Activated CD4-positive, alpha-beta T cell treated with anti-CD3 and anti-CD28 coated beads, Interleukin-2, Interleukin-6, amounts not matched to agents 100 ng/mL and 50 ng/mL, durations not matched to agents 16 hours and 8 hours (primary cell): Measurements from ENCODE around the gene UBA52.

Experiments
- DNase-seq: peaks from one replicate; pipeline ENCODE4 v3.0.0-alpha.2; 2020

The UBA52 gene

GRCh38 chr19:18608805-18609716, 37.4 kb downstream of the UBA52 start:
- DNase-seq, result no peak

DNA sequence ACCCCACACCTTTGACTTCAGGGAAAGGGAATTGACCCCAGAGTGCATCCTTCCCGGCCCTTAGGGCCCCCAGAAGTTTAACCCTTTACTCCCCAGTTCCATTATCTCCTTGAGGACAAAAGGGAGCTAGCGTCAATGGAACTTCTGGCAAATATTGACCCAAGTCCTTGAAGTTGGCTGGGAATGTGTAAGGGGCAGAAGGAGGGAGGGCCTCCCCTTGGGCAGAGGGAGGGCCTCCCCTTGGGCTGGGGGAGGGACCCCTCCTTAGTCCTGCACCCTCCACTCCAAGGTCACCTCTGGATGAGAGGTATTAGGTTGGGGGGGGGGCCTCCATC, 38.0 kb downstream of the UBA52 start:
- no peak for DNase-seq

DNA sequence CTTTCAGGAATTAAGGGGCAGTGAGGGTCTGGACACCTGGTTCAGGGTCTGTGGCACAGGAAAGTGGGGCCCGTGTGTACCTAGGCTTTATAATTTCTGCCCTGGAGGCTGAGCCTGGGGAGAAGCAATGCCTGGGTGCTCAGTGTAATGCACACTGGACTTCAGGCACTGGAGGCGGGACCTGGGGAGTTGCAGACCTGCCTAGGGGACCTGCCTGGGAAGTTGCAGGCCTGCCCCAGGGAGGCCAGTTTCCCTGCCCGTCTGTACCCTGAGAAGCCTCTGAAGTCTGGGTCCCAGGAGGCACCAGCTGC, 38.5 kb downstream of the UBA52 start:
- DNase-seq, result no peak

- DNase-seq, result no peak
Measured at GRCh38 chr19:18610556-18611326, 39.1 kb downstream of the UBA52 start.

GRCh38 chr19:18611327-18612050, 39.8 kb downstream of the UBA52 start:
- no peak for DNase-seq

DNA sequence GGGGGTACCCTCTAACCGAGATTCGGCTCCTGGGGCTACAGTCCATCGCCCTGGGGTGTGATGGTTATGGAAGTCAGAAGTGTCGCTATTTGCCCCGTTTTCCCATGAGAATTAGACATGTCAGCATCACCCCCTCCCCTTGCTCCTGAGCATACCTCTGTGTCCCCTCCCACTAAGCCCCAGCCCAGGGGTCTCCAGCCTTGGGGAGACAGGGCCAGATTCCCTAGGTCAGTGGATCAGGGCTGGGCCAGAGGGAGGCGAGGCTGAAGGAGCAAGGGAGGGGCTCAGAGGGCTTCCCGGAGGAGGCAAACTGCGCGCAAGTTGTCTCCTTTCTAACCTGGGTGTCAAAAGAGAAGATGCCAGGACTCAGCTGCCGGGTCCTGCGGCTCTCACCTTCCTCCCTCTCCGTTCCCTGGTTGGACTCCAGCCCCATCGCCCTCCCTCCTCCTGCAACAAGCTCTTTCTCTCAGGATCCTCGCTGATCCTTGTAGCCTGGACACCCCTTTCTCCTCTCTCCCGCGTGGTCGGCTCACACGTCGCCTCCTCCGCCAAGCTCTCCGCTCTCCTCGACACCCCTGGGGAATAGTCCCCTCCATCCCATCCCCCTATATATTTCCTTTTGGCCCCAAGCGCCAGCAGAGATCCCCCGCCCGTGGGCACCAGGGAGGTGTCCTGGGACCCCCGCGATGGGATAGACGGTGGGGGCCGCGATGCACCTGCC, 40.6 kb downstream of the UBA52 start:
- DNase-seq, result no peak

GRCh38 chr19:18612772-18613588, 41.3 kb downstream of the UBA52 start, which contains the start of gene TMEM59L:
TSS of gene TMEM59L (plus strand) at chr19:18612870. CDS start at chr19:18612959, 89 bp downstream.
- DNase-seq, result no peak

DNA sequence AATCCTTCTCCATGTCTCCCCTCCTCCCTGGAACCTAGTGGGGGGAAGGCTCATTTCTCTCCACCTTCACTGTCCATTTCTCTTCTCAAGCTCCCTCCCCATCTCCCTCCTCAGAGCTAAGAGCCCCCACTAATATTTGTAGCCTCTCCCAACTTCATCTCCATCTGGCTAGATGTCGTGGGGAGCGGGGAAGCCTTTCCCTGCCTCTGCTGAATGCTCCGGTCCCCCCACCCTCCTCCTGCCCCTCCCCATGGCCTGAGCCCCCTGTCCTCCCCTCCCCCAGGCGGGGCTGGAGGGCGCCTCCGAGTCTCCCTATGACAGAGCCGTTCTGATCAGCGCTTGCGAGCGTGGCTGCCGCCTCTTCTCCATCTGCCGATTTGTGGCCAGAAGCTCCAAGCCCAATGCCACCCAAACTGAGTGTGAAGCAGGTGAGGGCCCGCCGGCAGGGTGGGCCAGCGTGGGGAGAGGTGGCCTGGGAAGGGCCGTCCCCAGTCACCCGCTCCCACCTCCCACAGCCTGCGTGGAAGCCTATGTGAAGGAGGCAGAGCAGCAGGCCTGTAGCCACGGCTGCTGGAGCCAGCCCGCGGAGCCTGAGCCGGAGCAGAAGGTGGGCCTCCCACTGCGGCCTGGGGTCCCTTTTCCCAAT, 42.1 kb downstream of the UBA52 start:
- no peak for DNase-seq

DNA sequence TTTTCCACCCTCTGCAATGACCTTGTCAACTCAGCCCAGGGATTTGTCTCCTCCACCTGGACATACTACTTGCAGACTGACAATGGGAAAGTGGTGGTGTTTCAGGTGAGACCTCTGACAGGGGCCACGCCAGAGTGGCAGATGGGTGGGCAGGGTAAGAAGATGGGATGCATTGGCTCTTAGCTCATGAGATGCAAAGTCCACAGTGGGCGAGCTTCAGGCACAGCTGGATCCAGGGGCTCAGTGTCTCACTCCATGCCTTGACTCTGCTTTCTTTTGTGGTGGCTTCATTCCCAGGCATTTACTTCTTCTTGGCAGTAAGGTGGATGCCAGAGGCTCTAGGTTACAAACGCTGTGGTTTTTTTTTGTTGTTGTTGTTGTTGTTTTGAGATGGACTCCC, 44.4 kb downstream of the UBA52 start:
- DNase-seq, result no peak

DNA sequence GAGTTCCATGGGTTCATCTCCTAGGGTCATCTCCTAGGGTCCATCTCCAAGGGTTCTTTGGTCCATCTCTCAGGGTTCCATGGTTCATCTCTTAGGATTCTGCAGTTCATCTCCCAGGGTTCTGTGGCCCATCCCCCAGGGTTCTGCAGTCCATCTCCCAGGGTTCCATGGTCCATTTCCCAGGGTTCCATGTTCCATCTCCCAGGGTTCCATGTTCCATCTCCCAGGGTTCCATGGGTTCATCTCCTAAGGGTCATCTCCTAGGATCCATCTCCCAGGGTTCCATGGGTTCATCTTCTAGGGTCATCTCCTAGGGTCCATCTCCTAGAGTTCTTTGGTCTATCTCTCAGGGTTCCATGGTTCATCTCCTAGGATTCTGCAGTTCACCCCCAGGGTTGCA, 45.9 kb downstream of the UBA52 start:
- DNase-seq, result no peak

DNA sequence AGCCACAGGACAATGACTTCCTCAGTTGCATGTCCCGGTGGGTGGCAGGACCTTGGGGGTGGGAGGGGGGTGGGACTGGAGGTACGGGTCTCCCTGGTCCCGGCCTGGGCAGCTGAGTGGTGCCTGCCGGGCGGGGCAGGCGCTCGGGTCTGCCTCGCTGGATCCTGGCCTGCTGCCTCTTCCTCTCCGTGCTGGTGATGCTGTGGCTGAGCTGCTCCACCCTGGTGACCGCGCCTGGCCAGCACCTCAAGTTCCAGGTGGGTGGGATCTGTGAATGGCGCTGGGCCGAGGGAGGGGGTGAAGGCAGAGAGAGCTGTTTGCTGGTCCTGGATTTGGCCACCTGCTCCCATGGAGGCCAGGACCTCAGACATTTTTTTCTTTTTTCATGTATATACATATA, 46.6 kb downstream of the UBA52 start:
- DNase-seq, result no peak

GRCh38 chr19:18620311-18620710, 48.7 kb downstream of the UBA52 start:
- no peak for DNase-seq

DNA sequence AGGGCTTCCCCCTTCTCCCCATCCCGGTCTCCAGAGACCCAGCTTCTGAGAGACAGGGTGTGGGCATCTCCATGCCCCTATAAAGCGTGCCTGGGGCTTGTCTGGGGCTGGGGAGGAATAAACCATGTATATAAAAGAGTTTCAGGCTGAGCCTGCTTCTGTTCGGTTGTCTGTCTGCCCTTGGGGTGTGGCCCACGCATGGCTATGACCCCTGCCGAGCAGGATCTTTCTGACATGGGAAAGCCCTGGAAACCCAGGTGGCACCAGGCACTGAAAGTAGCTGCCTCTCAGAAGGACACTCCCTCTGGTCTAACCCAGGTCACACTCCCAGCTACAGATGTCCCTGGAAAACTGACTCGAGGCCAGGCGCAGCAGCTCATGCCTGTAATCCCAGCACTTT, 49.2 kb downstream of the UBA52 start:
- DNase-seq, result no peak

DNA sequence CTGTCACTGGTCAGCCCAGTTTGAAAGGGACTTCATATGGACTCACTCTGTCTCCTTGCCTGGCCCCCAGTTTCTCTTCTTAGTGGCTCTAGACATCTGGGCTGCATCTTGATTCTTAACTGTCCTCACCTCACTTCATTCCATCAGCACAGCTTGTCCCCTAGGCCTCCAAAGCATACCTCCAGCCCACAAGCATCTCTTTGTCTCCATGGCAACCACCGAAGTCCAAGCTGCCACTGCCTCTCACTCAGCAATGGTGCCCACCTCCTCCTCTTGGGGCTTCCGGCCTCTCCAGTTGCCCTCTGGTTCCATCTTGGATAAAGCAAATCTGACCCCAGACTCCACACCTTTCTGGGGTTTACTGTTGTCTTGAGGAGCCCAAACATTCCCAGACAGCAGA, 55.2 kb downstream of the UBA52 start:
- no peak for DNase-seq
